H1 (cell line): ENCODE data around the gene DCTN1. TPM values are rescaled to one million over a fixed set of nuclear protein-coding genes. Genes with fewer than 3 reads are reported as not detected.

ENCODE experiments used
- CTCF ChIA-PET: fragments of 300-600 bp; sonication (Branson Sonifier 250); formaldehyde crosslinking; loops from one replicate; lab custom pipeline; 2021; ENCODE audit not compliant: partially characterized antibody; lab: Charles Lee
- POLR2A ChIA-PET: fragments of 300-600 bp; sonication (Branson Sonifier 250); formaldehyde crosslinking; loops from one replicate; lab custom pipeline; 2021; ENCODE audit warnings: inconsistent platforms; ENCODE audit not compliant: partially characterized antibody; lab: Charles Lee
- DNase-seq, 2 experiments: peaks; one replicate each; pipeline versions ENCODE4 v3.0.0 to v3.0.0-alpha.2; 2010 to 2022; ENCODE audit warnings: low spot score in 2 of 2, low read depth in 1 of 2, mixed read lengths in 1 of 2
- FAIRE-seq: peaks from 2 replicates; lab custom pipeline; 2011; peaks lifted over from hg19 to GRCh38; lab: Jason Lieb, UNC
- H2AFZ ChIP-seq: 2 replicates; pipeline ENCODE4 v1.8.1; 2012; ENCODE audit warnings: low read length, inconsistent platforms
- H2AK5ac ChIP-seq: 2 replicates; pipeline ENCODE4 v1.6.1; 2013; ENCODE audit warnings: low read depth, low read length
- H2BK120ac ChIP-seq: replicated peaks from 2 replicates; pipeline ENCODE3; 2013; ENCODE audit warnings: low read depth, low read length, inconsistent platforms
- H2BK12ac ChIP-seq: 2 replicates; pipeline ENCODE4 v1.6.1; 2013; ENCODE audit warnings: low read depth, low read length
- H2BK15ac ChIP-seq: 2 replicates; pipeline ENCODE4 v1.6.1; 2013; ENCODE audit warnings: low read length
- H2BK20ac ChIP-seq: 2 replicates; pipeline ENCODE4 v1.6.1; 2013; ENCODE audit warnings: low read length
- H2BK5ac ChIP-seq: 2 replicates; pipeline ENCODE4 v1.6.1; 2013; ENCODE audit warnings: low read depth, low read length
- H3K14ac ChIP-seq: 2 replicates; pipeline ENCODE4 v1.6.1; 2013; ENCODE audit warnings: inconsistent platforms; ENCODE audit not compliant: insufficient read length
- H3K18ac ChIP-seq: 2 replicates; pipeline ENCODE4 v1.6.1; 2013; ENCODE audit warnings: low read length; ENCODE audit errors: extremely low read depth
- H3K23ac ChIP-seq: 2 replicates; pipeline ENCODE4 v1.6.1; 2013; ENCODE audit warnings: inconsistent platforms; ENCODE audit not compliant: insufficient read length
- H3K23me2 ChIP-seq: 2 replicates; pipeline ENCODE4 v1.6.1; 2013; ENCODE audit warnings: low read depth, low read length
- H3K27ac ChIP-seq: 2 replicates; pipeline ENCODE4 v1.6.1; 2011; ENCODE audit warnings: low read depth, low read length, inconsistent platforms
- H3K27me3 ChIP-seq, 4 experiments: replicated peaks in 1 of 4; 1 replicate in 1 of 4; 2 replicates in 3 of 4; pipeline versions ENCODE4 v1.6.1 to v1.8.1; 2011 to 2013; ENCODE audit warnings: low read length in 3 of 4, mild to moderate bottlenecking in 3 of 4, inconsistent platforms in 2 of 4, mixed read lengths in 2 of 4, moderate library complexity in 1 of 4; ENCODE audit not compliant: control insufficient read depth in 3 of 4, insufficient read depth in 3 of 4; ENCODE audit errors: extremely low read depth in 1 of 4
- H3K36me3 ChIP-seq, 4 experiments: 2 replicates each; pipeline versions ENCODE4 v1.6.1 to v1.8.1; 2011 to 2013; ENCODE audit warnings: mild to moderate bottlenecking in 4 of 4, low read length in 3 of 4, moderate library complexity in 2 of 4, control low read depth in 1 of 4, inconsistent platforms in 1 of 4; ENCODE audit not compliant: insufficient read depth in 4 of 4, control insufficient read depth in 2 of 4
- H3K4ac ChIP-seq: replicated peaks from 2 replicates; pipeline ENCODE3; 2013; ENCODE audit warnings: low read length, low read depth, mixed read lengths, inconsistent platforms; ENCODE audit not compliant: insufficient read length
- H3K4me1 ChIP-seq, 4 experiments: replicated peaks in 1 of 4; 1 replicate in 1 of 4; 2 replicates in 3 of 4; pipeline versions ENCODE4 v1.6.1 to v1.8.1; 2011 to 2013; ENCODE audit warnings: low read length in 3 of 4, inconsistent platforms in 2 of 4, mixed read lengths in 1 of 4; ENCODE audit not compliant: insufficient read depth in 4 of 4, control insufficient read depth in 3 of 4
- H3K4me2 ChIP-seq, 2 experiments: 2 replicates each; pipeline versions ENCODE4 v1.6.1 to v1.8.1; 2011 to 2013; ENCODE audit warnings: low read depth in 2 of 2, low read length in 2 of 2, control low read depth in 1 of 2, inconsistent platforms in 1 of 2, mild to moderate bottlenecking in 1 of 2; ENCODE audit not compliant: insufficient read depth in 1 of 2
- H3K4me3 ChIP-seq, 4 experiments: fragments of 200-600, 300-600 bp in 1 of 4; sonication (generic), shearing (Covaris generic), sonication (Bioruptor Twin) in 1 of 4; 2 replicates each; pipeline versions ENCODE4 v1.5.1 to v1.8.1; 2011 to 2016; ENCODE audit warnings: low read length in 4 of 4, low read depth in 3 of 4, control low read depth in 2 of 4, inconsistent platforms in 2 of 4, mild to moderate bottlenecking in 2 of 4, mixed read lengths in 1 of 4, moderate library complexity in 1 of 4; ENCODE audit not compliant: insufficient read depth in 2 of 4; ENCODE audit errors: extremely low read depth in 1 of 4
- H3K56ac ChIP-seq: replicated peaks from 2 replicates; pipeline ENCODE3; 2013; ENCODE audit warnings: low read depth, mild to moderate bottlenecking, mixed read lengths, low read length, inconsistent platforms; ENCODE audit not compliant: insufficient read length
- H3K79me1 ChIP-seq: 2 replicates; pipeline ENCODE4 v1.6.1; 2013; ENCODE audit warnings: low read depth, low read length, control low read depth
- H3K79me2 ChIP-seq, 2 experiments: 2 replicates each; pipeline versions ENCODE4 v1.6.1 to v1.8.1; 2012 to 2013; ENCODE audit warnings: low read length in 2 of 2, mild to moderate bottlenecking in 2 of 2, inconsistent platforms in 1 of 2; ENCODE audit not compliant: insufficient read depth in 2 of 2, control insufficient read depth in 1 of 2
- H3K9ac ChIP-seq, 4 experiments: replicated peaks in 1 of 4; 1 replicate in 1 of 4; 2 replicates in 3 of 4; pipeline versions ENCODE4 v1.6.1 to v1.8.1; 2011 to 2013; ENCODE audit warnings: low read depth in 3 of 4, low read length in 3 of 4, control low read depth in 2 of 4, mild to moderate bottlenecking in 2 of 4, moderate library complexity in 2 of 4, inconsistent platforms in 1 of 4; ENCODE audit errors: extremely low read depth in 1 of 4
- H3K9me3 ChIP-seq, 2 experiments: 2 replicates each; pipeline versions ENCODE4 v1.6.1 to v1.8.1; 2012 to 2013; ENCODE audit warnings: mild to moderate bottlenecking in 2 of 2, moderate library complexity in 2 of 2, control low read depth in 1 of 2, inconsistent platforms in 1 of 2, low read depth in 1 of 2, low read length in 1 of 2, mixed read lengths in 1 of 2; ENCODE audit not compliant: insufficient read depth in 2 of 2
- H4K20me1 ChIP-seq, 2 experiments: replicated peaks in 1 of 2; 2 replicates each; pipeline versions ENCODE3 to v1.8.1; 2011 to 2013; ENCODE audit warnings: inconsistent platforms in 2 of 2, low read length in 2 of 2, mild to moderate bottlenecking in 1 of 2; ENCODE audit not compliant: insufficient read depth in 2 of 2, control insufficient read depth in 1 of 2
- H4K5ac ChIP-seq: 2 replicates; pipeline ENCODE4 v1.6.1; 2013; ENCODE audit warnings: low read length, low read depth, mixed read lengths, inconsistent platforms; ENCODE audit not compliant: insufficient read length
- H4K8ac ChIP-seq: 2 replicates; pipeline ENCODE4 v1.8.0; 2013; ENCODE audit warnings: mild to moderate bottlenecking, moderate library complexity, low read length, inconsistent platforms; ENCODE audit not compliant: insufficient read depth; ENCODE audit errors: extremely low read depth
- H4K91ac ChIP-seq: replicated peaks from 2 replicates; pipeline ENCODE3; 2013; ENCODE audit warnings: low read length, mixed read lengths, inconsistent platforms; ENCODE audit not compliant: insufficient read length
- ASH2L ChIP-seq: fragments of 200-600, 300-600 bp; sonication (generic); IDR thresholded peaks from one replicate; pipeline ENCODE4 v1.7.1; 2017; ENCODE audit warnings: low read length
- BCL11A ChIP-seq, 2 experiments: IDR thresholded peaks; one replicate each; pipeline ENCODE4 v1.6.1; 2011; ENCODE audit warnings: low read depth in 2 of 2, low read length in 2 of 2, mild to moderate bottlenecking in 2 of 2
- BRCA1 ChIP-seq: IDR thresholded peaks from 2 replicates; pipeline ENCODE4 v1.6.1; 2012; ENCODE audit warnings: low read depth, low read length, improper control_type of control experiment
- CHD1 ChIP-seq: IDR thresholded peaks from 2 replicates; pipeline ENCODE4 v1.6.1; 2012; ENCODE audit warnings: low read depth, low read length, improper control_type of control experiment
- CHD2 ChIP-seq: IDR thresholded peaks from 2 replicates; pipeline ENCODE4 v1.6.1; 2012; ENCODE audit warnings: low read length, improper control_type of control experiment
- EP300 ChIP-seq, 2 experiments: IDR thresholded peaks; 1 replicate in 1 of 2; 2 replicates in 1 of 2; pipeline ENCODE4 v1.6.1; 2011 to 2012; ENCODE audit warnings: low read depth in 2 of 2, low read length in 2 of 2, mild to moderate bottlenecking in 2 of 2, borderline replicate concordance in 1 of 2, inconsistent platforms in 1 of 2, moderate library complexity in 1 of 2
- EZH2 ChIP-seq: fragments of 200-600 bp; sonication (generic); IDR thresholded peaks from 2 replicates; pipeline ENCODE4 v1.7.1; 2012; ENCODE audit warnings: low read depth, mild to moderate bottlenecking, moderate library complexity, low read length, inconsistent platforms; ENCODE audit not compliant: severe bottlenecking
- KDM1A ChIP-seq: fragments of 200-600, 300-600 bp; sonication (generic); IDR thresholded peaks from 2 replicates; pipeline ENCODE4 v1.7.1; 2016; ENCODE audit warnings: mild to moderate bottlenecking, low read length, borderline replicate concordance
- MAFK ChIP-seq: IDR thresholded peaks from 2 replicates; pipeline ENCODE4 v1.6.1; 2012; ENCODE audit warnings: low read depth, mild to moderate bottlenecking, improper control_type of control experiment, low read length
- RXRA ChIP-seq: IDR thresholded peaks from 2 replicates; pipeline ENCODE4 v1.6.1; 2011; ENCODE audit warnings: low read depth, mild to moderate bottlenecking, low read length, moderate library complexity; ENCODE audit not compliant: insufficient read depth
- TAF7 ChIP-seq: optimal IDR thresholded peaks from 2 replicates; pipeline ENCODE3; 2011; ENCODE audit warnings: low read depth, mild to moderate bottlenecking, inconsistent platforms, low read length, moderate library complexity, borderline replicate concordance
- TCF12 ChIP-seq: IDR thresholded peaks from 2 replicates; pipeline ENCODE4 v1.6.1; 2011; ENCODE audit warnings: low read depth, mild to moderate bottlenecking, low read length
- YY1 ChIP-seq: IDR thresholded peaks from 2 replicates; pipeline ENCODE4 v1.6.1; 2011; ENCODE audit warnings: low read depth, mild to moderate bottlenecking, low read length
- WGBS, 2 experiments: shearing (Covaris generic) in 1 of 2; methylation state at CpG; one replicate each; pipeline versions ENCODE4 v1.1.6 to v1.1.7; 2013 to 2015; ENCODE audit warnings: low lambda C conversion rate in 2 of 2, mixed read lengths in 2 of 2, inconsistent platforms in 1 of 2, low coverage in 1 of 2, missing lambda C conversion rate in 1 of 2; ENCODE audit not compliant: insufficient replicate concordance in 2 of 2, insufficient coverage in 1 of 2, insufficient read length in 1 of 2; ENCODE audit errors: extremely low coverage in 1 of 2, missing lambda C conversion rate in 1 of 2; 5-methylcytosine and 5-hydroxymethylcytosine counted together
- polyA plus RNA-seq, 7 experiments: library from polyadenylated mRNA; depleted of rRNA in 3 of 7; stranded (reverse) in 5 of 7; unstranded in 2 of 7; fragments of >200 nt in 5 of 7; fragments of 200-250 nt in 2 of 7; gene quantifications; 1 replicate in 5 of 7; 2 replicates in 1 of 7; 4 replicates in 1 of 7; pipeline versions ENCODE4 v1.2.1 to v1.2.3, GENCODE V29; 2011 to 2013; ENCODE audit warnings: missing spikeins in 2 of 7, mixed read lengths in 2 of 7
- total RNA-seq: library from RNA; stranded (reverse); fragmentation: NEBNext Ultra II Directional; extraction: Animal tissue kit (Norgen Biotek cat#: 25700); gene quantifications from 2 replicates; pipeline ENCODE4 v1.2.1, GENCODE V29; 2021
- TF ChIP-seq, protein P1 (sequence below): IDR thresholded peaks from 2 replicates; pipeline ENCODE4 v1.6.1; 2012; ENCODE audit warnings: inconsistent platforms

The DCTN1 gene
- total and polyA plus RNA-seq, 2 of the 8 experiments (the other 6 are each of a cell fraction or from before 2014, with no cell fraction given), result 105 to 162 TPM

DNA sequence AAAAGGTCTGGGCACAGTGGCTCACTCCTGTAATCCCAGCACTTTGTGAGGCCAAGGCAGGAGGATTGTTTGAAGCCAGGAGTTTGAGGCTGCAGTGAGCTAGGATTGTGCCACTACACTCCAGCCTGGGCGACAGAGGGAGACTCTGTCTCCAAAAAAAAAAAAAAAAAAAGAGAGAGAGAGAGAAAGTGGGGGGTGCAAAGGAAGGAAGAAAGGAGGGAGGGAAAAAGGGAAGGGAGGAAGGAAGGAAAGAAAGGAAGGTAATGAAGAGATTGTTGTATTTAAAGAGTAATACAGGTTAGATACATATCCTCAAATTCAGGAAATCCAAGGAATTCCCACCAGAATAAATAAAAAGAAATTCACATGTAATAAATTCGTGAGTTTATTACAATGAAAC lies 21.8 kb upstream of the DCTN1 start:
- CTCF ChIA-PET, result interaction anchor here (0.8 to 4.2 kb wide), 13 partner anchors 11 to 160 kb away, joined by 3 to 48 read pairs (median 4); partner anchors contain the start of genes CCDC142 and TTC31
- H3K79me1 ChIP-seq, result no peaks in the 10 kb centered on the region
- POLR2A ChIA-PET, result interaction anchor here (0.6 to 1.3 kb wide), 2 partner anchors 17 to 19 kb away, joined by 3 read pairs; partner anchors contain the start of genes C2orf81 and WDR54
- TF ChIP-seq CHD1 (no peak), CHD2 (no peak), ASH2L (no peak), EZH2 (no peak), TCF12 (no peak), BCL11A (IDR thresholded peaks at IDR 0.05; ENCODE audit: low read depth in 2 of 2, low read length in 2 of 2) (no peak), TAF7 (no peak), MAFK (no peak), RXRA (no peak), KDM1A (no peak), BRCA1 (no peak), YY1 (no peak), EP300 (IDR thresholded peaks at IDR 0.05; ENCODE audit: borderline replicate concordance in 1 of 2, low read depth in 2 of 2, low read length in 2 of 2) (no peak)
- TF ChIP-seq, protein P1, sequence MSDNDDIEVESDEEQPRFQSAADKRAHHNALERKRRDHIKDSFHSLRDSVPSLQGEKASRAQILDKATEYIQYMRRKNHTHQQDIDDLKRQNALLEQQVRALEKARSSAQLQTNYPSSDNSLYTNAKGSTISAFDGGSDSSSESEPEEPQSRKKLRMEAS, result no peak

More for the DNA sequence above, 21.8 kb upstream of the DCTN1 start:
- no peaks in the 10 kb centered on the region; the same call in 1 of the 2 replicates for H3K23me2 ChIP-seq
- no peak overlapping the region for H2BK120ac ChIP-seq
- no peaks in the 10 kb centered on the region for H3K79me2 ChIP-seq
- H3K14ac ChIP-seq, result no peak overlapping the region
- H3K4me1 ChIP-seq, result peaks cover 0 to 3% (median 0%) of the 10 kb centered on the region in 4 experiments; a peak in 1 of 7 replicates
- H3K56ac ChIP-seq, result no peak overlapping the region
- no peak overlapping the region for H2BK20ac ChIP-seq
- no peaks in the 10 kb centered on the region for H3K9me3 ChIP-seq
- no peak overlapping the region for H3K23ac ChIP-seq
- no peak overlapping the region for H3K9ac ChIP-seq
- no peak overlapping the region for H2BK15ac ChIP-seq
- no peaks in the 10 kb centered on the region for H4K20me1 ChIP-seq
- H2AFZ ChIP-seq, result no peak overlapping the region
- no peak overlapping the region for H3K27ac ChIP-seq
- no peak overlapping the region for H2AK5ac ChIP-seq
- no peak overlapping the region for H3K4me2 ChIP-seq
- DNase-seq (no peak), FAIRE-seq (no peak)
- H2BK12ac ChIP-seq, result no peak overlapping the region
- H4K5ac ChIP-seq, result no peak overlapping the region
- no peak overlapping the region for H4K91ac ChIP-seq
- no peak overlapping the region for H4K8ac ChIP-seq
- no peak overlapping the region for H3K4ac ChIP-seq
- H3K18ac ChIP-seq, result no peak overlapping the region
- no peaks in the 10 kb centered on the region for H3K36me3 ChIP-seq
- no peak overlapping the region for H3K4me3 ChIP-seq
- no peak overlapping the region for H2BK5ac ChIP-seq
- H3K27me3 ChIP-seq, result no peaks in the 10 kb centered on the region
- 59% methylated on average over 2 of the region's 2 CpGs; no CpG with 5 or more reads in 1 of the 2 experiments for WGBS, 2 experiments
